Epithelial cell of proximal tubule (primary cell): ENCODE data around the gene PEMT. TPM values are rescaled to one million over a fixed set of nuclear protein-coding genes. Genes with fewer than 3 reads are reported as not detected.

ENCODE experiments used
- DNase-seq: peaks from one replicate; pipeline ENCODE4 v3.0.0-alpha.2; 2011; ENCODE audit warnings: low read depth
- H3K4me3 ChIP-seq: 2 replicates; pipeline ENCODE4 v1.5.1; 2011; ENCODE audit warnings: low read depth, mild to moderate bottlenecking, low read length
- CTCF ChIP-seq: conservative IDR thresholded peaks from 2 replicates; pipeline ENCODE4 v1.5.1; 2012; ENCODE audit warnings: low read depth, mild to moderate bottlenecking, low read length
- total RNA-seq: library from RNA; depleted of rRNA; stranded (reverse); fragments of >200 nt; gene quantifications from 2 replicates; pipeline ENCODE4 v1.2.3, GENCODE V29; 2015

The PEMT gene
- total RNA-seq, 1 donor from 2014 or later = 48.3 TPM

- no peak overlapping the region for H3K4me3 ChIP-seq
- no peak for TF ChIP-seq CTCF
- DNase-seq = no peak
These were observed 36.4 kb downstream of the PEMT start for GRCh38 chr17:17555151-17555550.

GRCh38 chr17:17554266-17554665, 37.2 kb downstream of the PEMT start:
- no peak overlapping the region for H3K4me3 ChIP-seq
- no peak for TF ChIP-seq CTCF
- DNase-seq = no peak

GRCh38 chr17:17553217-17554195, 38.0 kb downstream of the PEMT start:
- TF ChIP-seq CTCF = no peak
- H3K4me3 ChIP-seq = no peak overlapping the region
- DNase-seq = no peak

GRCh38 chr17:17552351-17553216, 38.9 kb downstream of the PEMT start:
- DNase-seq = no peak
- no peak overlapping the region for H3K4me3 ChIP-seq
- TF ChIP-seq CTCF = no peak

GRCh38 chr17:17551361-17551760, 40.1 kb downstream of the PEMT start:
- DNase-seq = no peak
- TF ChIP-seq CTCF = no peak
- no peak overlapping the region for H3K4me3 ChIP-seq

GRCh38 chr17:17549732-17550366, 41.7 kb downstream of the PEMT start:
- TF ChIP-seq CTCF = no peak
- H3K4me3 ChIP-seq = no peak overlapping the region
- no peak for DNase-seq
